Lower leg skin (tissue), 4 donors: Measurements from ENCODE around the gene ARIH2. TPM values are rescaled to one million over a fixed set of nuclear protein-coding genes. Genes with fewer than 3 reads are reported as not detected.

ENCODE experiments used
- DNase-seq, 2 donors: peaks; one replicate each; pipeline ENCODE4 v3.0.0-alpha.2; 2019; ENCODE audit warnings: low spot score in 2 of 2
- H3K4me3 ChIP-seq: fragments of 200-600 bp; sonication (generic); 2 replicates; pipeline ENCODE4 v1.5.1; 2017; ENCODE audit warnings: mild to moderate bottlenecking, low read depth; ENCODE audit not compliant: poor library complexity, severe bottlenecking
- CTCF ChIP-seq, 3 donors: fragments of 450-650 bp; IDR thresholded peaks; one replicate each; pipeline ENCODE4 v1.5.1; 2016; ENCODE audit warnings: antibody characterized with exemption in 3 of 3, mild to moderate bottlenecking in 3 of 3, moderate library complexity in 2 of 3
- POLR2A ChIP-seq, 2 donors: fragments of 450-650 bp; IDR thresholded peaks; one replicate each; pipeline ENCODE4 v1.6.1; 2016 to 2017; ENCODE audit warnings: antibody characterized with exemption in 2 of 2, mild to moderate bottlenecking in 1 of 2, moderate library complexity in 1 of 2
- WGBS, 2 donors: methylation state at CpG; one replicate each; pipeline ENCODE4 v1.1.5; 2018; 5-methylcytosine and 5-hydroxymethylcytosine counted together
- intact Hi-C: fragments of 100-400 bp; cut with DNase I; formaldehyde crosslinking; loops from one replicate; pipeline ENCODE4 v1.15.0; 2023; ENCODE audit warnings: low total_unique reads
- total RNA-seq, 4 donors: library from RNA; depleted of rRNA; stranded (reverse); fragments of >200 nt; gene quantifications; one replicate each; pipeline ENCODE4 v1.1.0, GENCODE V29; 2016

The ARIH2 gene
- total RNA-seq, 4 donors from 2014 or later, result 41.5 to 75.7 (median 69.1) TPM

- intact Hi-C loops, result no loop called here
- no peak for DNase-seq
- TF ChIP-seq CTCF (IDR thresholded peaks at IDR 0.05) (no peak), POLR2A (IDR thresholded peaks at IDR 0.05) (no peak)
- H3K4me3 ChIP-seq, result no peak overlapping the region
- WGBS, 2 donors, result 80 to 86% methylated on average over 24 of the region's 24 CpGs
These were observed 95.4 kb downstream of the ARIH2 start for GRCh38 chr3:49013738-49014660.

GRCh38 chr3:49015072-49015471 is 96.4 kb downstream of the ARIH2 start:
- intact Hi-C loops, result no loop called here
- TF ChIP-seq CTCF (IDR thresholded peaks at IDR 0.05) (no peak), POLR2A (IDR thresholded peaks at IDR 0.05) (no peak)
- no peak for DNase-seq
- H3K4me3 ChIP-seq, result no peak overlapping the region
- WGBS, 2 donors, result 72 to 85% methylated on average over 8 of the region's 8 CpGs

GRCh38 chr3:49015765-49016164 is 97.1 kb downstream of the ARIH2 start:
- TF ChIP-seq POLR2A (IDR thresholded peaks at IDR 0.05) (no peak), CTCF (IDR thresholded peaks at IDR 0.05) (no peak)
- H3K4me3 ChIP-seq, result no peak overlapping the region
- intact Hi-C loops, result no loop called here
- WGBS, 2 donors, result 71 to 74% methylated on average over 6 of the region's 6 CpGs
- DNase-seq, result no peak

GRCh38 chr3:49016414-49017228 is 98.0 kb downstream of the ARIH2 start:
- intact Hi-C loops, result no loop called here
- no peak for TF ChIP-seq POLR2A (IDR thresholded peaks at IDR 0.05)
- no peak for TF ChIP-seq CTCF (IDR thresholded peaks at IDR 0.05)
- no peak for DNase-seq
- no peak overlapping the region for H3K4me3 ChIP-seq
- 92 to 93% methylated on average over 5 to 6 of the region's 6 CpGs for WGBS, 2 donors

- peak overlapping the region; percentile 50 for H3K4me3 ChIP-seq
- TF ChIP-seq POLR2A (IDR thresholded peaks at IDR 0.05) (no peak), CTCF (IDR thresholded peaks at IDR 0.05) (no peak)
- peak in 1 of 2 donors; percentile 88 for DNase-seq
- intact Hi-C loops, result no loop called here
- WGBS, 2 donors, result 5 to 45% methylated on average over 4 to 23 of the region's 23 CpGs
These were observed 98.8 kb downstream of the ARIH2 start for GRCh38 chr3:49017229-49017970.
